Psoas muscle (tissue), 8 donors: Measurements from ENCODE around the gene IFNGR1. TPM values are rescaled to one million over a fixed set of nuclear protein-coding genes. Genes with fewer than 3 reads are reported as not detected.
"Not testable (repeated sequence)": the region's sequence is repeated elsewhere in the genome, so short reads cannot be mapped to it uniquely, and the experiment has no call there.

Experiments
- ATAC-seq, 4 donors: fragments of 200-7000 bp; cut with Tn5 transposase; one replicate each; pipeline ENCODE4 v1.9.1; 2020; ENCODE audit warnings: moderate library complexity in 3 of 4, mild to moderate bottlenecking in 2 of 4
- DNase-seq, 2 donors: peaks; one replicate each; pipeline ENCODE4 v3.0.0-alpha.2; 2020
- H3K27ac ChIP-seq: fragments of 200-600 bp; one replicate; pipeline ENCODE4 v1.8.0; 2022
- H3K27me3 ChIP-seq, 3 donors: fragments of 200-600 bp in 1 of 3; one replicate each; pipeline versions ENCODE4 v1.6.1 to v1.8.0; 2013 to 2022; ENCODE audit warnings: low read length in 2 of 3, mild to moderate bottlenecking in 2 of 3, moderate library complexity in 1 of 3; ENCODE audit not compliant: insufficient read depth in 3 of 3
- H3K36me3 ChIP-seq, 2 donors: fragments of 200-600 bp in 1 of 2; one replicate each; pipeline versions ENCODE4 v1.6.1 to v1.8.0; 2013 to 2022; ENCODE audit warnings: low read depth in 1 of 2, mild to moderate bottlenecking in 1 of 2, moderate library complexity in 1 of 2; ENCODE audit not compliant: insufficient read depth in 1 of 2
- H3K4me1 ChIP-seq: fragments of 200-600 bp; one replicate; pipeline ENCODE4 v1.8.0; 2022
- H3K4me3 ChIP-seq: fragments of 200-600 bp; one replicate; pipeline ENCODE4 v1.8.0; 2022; ENCODE audit warnings: mild to moderate bottlenecking
- H3K9me3 ChIP-seq: fragments of 200-600 bp; one replicate; pipeline ENCODE4 v1.8.0; 2022
- CTCF ChIP-seq: fragments of 200-600 bp; IDR thresholded peaks from one replicate; pipeline ENCODE4 v1.8.0; 2022; ENCODE audit warnings: antibody characterized with exemption
- WGBS, 3 donors: extraction: QIAGEN DNeasy Blood & Tissue Kit; methylation state at CpG; one replicate each; pipeline versions ENCODE4 v1.1.6 to v1.1.7; 2013; 5-methylcytosine and 5-hydroxymethylcytosine counted together
- intact Hi-C, 2 donors: fragments of 100-400 bp; cut with DNase I; formaldehyde crosslinking; loops; one replicate each; pipeline versions ENCODE4 v1.11.0 to v1.14.2; 2022
- polyA plus RNA-seq, 3 donors: library from polyadenylated mRNA; stranded (reverse); fragments of 200-250 nt; gene quantifications; one replicate each; pipeline ENCODE4 v1.2.3, GENCODE V29; 2013
- total RNA-seq, 4 donors: library from RNA; stranded (reverse); fragmentation: NEBNext Ultra II Directional in 2 of 4; extraction: Animal tissue kit (Norgen Biotek cat#: 25700) in 2 of 4; gene quantifications; one replicate each; pipeline versions ENCODE4 v1.2.1 to v1.2.4, GENCODE V29; 2021 to 2023
- donor health status: healthy with polysubstance abuse.
- donor health status: DM: no; HTN: no; CAD: no; lungs with moderate emphysema.
- donor health status: Bipolar disorder and iron deficiency.
- donor health status: healthy.
- donor health status: DM: yes; HTN: yes; CAD: no.
- donor health status: DM: no; HTN: no; CAD: no.
- donor health status: DM: no; HTN: no; CAD: no.
- donor health status: DM: yes; HTN: yes; CAD: no.

The IFNGR1 gene
- total and polyA plus RNA-seq, 7 donors, result 36.9 to 122 (median 50.7) TPM

DNA sequence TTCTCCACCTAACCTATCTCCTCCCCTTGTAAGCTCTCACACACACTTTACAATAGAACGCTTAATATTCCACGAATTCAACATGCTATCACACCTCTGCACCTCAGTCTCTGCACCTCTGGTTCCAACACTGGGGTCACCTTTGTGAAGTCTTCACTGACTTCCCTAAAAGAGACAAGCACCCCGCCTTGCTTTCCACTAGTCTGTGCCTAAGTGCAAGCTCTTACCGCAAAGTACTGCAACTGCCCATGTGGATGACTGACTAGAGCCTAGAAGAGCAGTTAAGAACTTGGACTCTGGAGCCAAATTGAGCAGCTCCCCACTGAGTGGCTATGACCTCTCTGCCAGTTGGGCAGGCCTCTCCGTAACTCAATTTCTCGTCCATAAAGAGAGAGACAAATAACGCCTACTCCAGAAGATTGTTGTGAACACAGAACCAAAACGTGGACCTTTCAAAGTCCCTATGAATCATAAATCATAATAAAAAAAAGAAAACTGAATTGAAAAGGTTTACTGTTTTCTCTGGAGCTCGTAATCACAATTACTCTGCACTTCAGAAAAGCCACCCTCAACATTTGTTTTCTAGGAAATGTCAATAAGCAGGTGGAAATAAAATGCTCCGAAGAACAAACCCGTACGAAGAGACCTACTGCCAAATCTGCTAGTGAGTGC lies 1.2 kb downstream of the IFNGR1 start:
- intact Hi-C loops, result loop anchor here (10.0 kb wide), 1 partner anchor 647 kb away; the partner anchor contains the start of gene TNFAIP3 (in 2 of the 2)
- Histone ChIP-seq H3K4me1 (peaks cover 56% of the 10 kb centered on the region), H3K9me3 (no peaks in the 10 kb centered on the region), H3K27ac (peak overlapping the region; percentile 100), H3K36me3 (no peaks in the 10 kb centered on the region), H3K27me3 (no peaks in the 10 kb centered on the region), H3K4me3 (peak overlapping the region; percentile 93)
- ATAC-seq, result peak; percentile 21 to 55 (median 32)
- DNase-seq, result peak in 1 of 2 donors; percentile 59
- WGBS, 3 donors, result 16 to 19% (median 16%) methylated on average over 12 of the region's 12 CpGs
- no peak for TF ChIP-seq CTCF

DNA sequence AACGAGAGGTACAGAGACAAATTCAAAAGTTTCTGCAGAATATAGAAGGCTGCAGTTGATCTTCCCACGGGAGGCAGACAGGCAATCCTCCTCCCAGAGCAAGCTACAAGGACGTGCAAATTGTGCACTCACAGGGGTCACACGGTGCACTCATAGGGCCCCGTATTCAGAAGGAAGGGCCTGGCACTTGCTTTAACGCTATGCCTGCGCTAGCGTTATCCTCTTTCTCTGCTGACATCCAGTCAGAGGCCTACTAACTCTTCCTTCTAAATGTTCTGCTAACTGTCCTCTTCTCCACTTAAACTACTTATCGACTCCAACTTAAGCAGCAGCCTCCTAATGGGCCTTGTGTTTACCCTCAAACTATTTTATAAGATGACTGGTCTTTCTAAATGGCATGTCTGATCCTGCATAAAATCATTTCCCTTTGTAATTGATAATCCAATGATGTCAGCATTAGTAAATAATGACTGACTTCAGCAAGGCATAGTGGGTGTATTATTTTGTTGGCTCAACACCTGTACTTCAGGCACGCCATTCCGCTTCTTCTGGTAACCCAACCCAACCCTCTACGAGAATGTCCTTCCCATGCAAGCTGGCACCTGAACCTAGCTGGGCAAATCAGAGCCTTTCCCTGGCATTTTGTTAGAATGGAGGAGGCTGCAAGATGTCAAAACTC lies 2.2 kb downstream of the IFNGR1 start:
- intact Hi-C loops, result loop anchor here (10.0 kb wide), 1 partner anchor 648 kb away; the partner anchor contains the start of gene TNFAIP3 (in 2 of the 2)
- H3K27ac ChIP-seq, result peak overlapping the region; percentile 100
- DNase-seq, result no peak
- peak overlapping the region; percentile 93 for H3K4me3 ChIP-seq
- H3K36me3 ChIP-seq, result no peaks in the 10 kb centered on the region
- H3K27me3 ChIP-seq, result no peaks in the 10 kb centered on the region
- peak in 3 of 4 donors; percentile 9 to 28 (median 24) for ATAC-seq
- peaks cover 65% of the 10 kb centered on the region for H3K4me1 ChIP-seq
- H3K9me3 ChIP-seq, result no peaks in the 10 kb centered on the region
- 32 to 47% (median 36%) methylated on average over 12 of the region's 12 CpGs for WGBS, 3 donors
- no peak for TF ChIP-seq CTCF

GRCh38 chr6:137216106-137216505 lies 3.1 kb downstream of the IFNGR1 start:
- no peaks in the 10 kb centered on the region for H3K36me3 ChIP-seq
- TF ChIP-seq CTCF, result no peak
- no peaks in the 10 kb centered on the region for H3K9me3 ChIP-seq
- no peaks in the 10 kb centered on the region for H3K27me3 ChIP-seq
- peaks cover 74% of the 10 kb centered on the region for H3K4me1 ChIP-seq
- ATAC-seq (no peak), DNase-seq (no peak)
- H3K4me3 ChIP-seq, result peak overlapping the region; percentile 93
- intact Hi-C loops, result loop anchor here (10.0 kb wide), 1 partner anchor 649 kb away; the partner anchor contains the start of gene TNFAIP3 (in 2 of the 2)
- H3K27ac ChIP-seq, result peak overlapping the region; percentile 100

GRCh38 chr6:137215630-137216029 lies 3.6 kb downstream of the IFNGR1 start:
- peak overlapping the region; percentile 100 for H3K27ac ChIP-seq
- not testable (repeated sequence) for ATAC-seq, H3K36me3 ChIP-seq, H3K9me3 ChIP-seq, DNase-seq, H3K27me3 ChIP-seq
- peaks cover 79% of the 10 kb centered on the region for H3K4me1 ChIP-seq
- WGBS, 3 donors, result 84 to 93% (median 92%) methylated on average over 3 of the region's 3 CpGs
- intact Hi-C loops, result loop anchor here (10.0 kb wide), 1 partner anchor 649 kb away; the partner anchor contains the start of gene TNFAIP3 (in 2 of the 2)
- H3K4me3 ChIP-seq, result peak overlapping the region; percentile 93

- DNase-seq, result no peak
- H3K4me1 ChIP-seq, result peaks cover 81% of the 10 kb centered on the region
- no peaks in the 10 kb centered on the region for H3K36me3 ChIP-seq
- TF ChIP-seq CTCF, result no peak
- H3K27ac ChIP-seq, result no peak overlapping the region
- no peaks in the 10 kb centered on the region for H3K27me3 ChIP-seq
- intact Hi-C loops, result loop anchor here (10.0 kb wide), 1 partner anchor 650 kb away; the partner anchor contains the start of gene TNFAIP3 (in 2 of the 2)
- WGBS, 3 donors, result 78 to 86% (median 79%) methylated on average over 3 of the region's 3 CpGs
- no peaks in the 10 kb centered on the region for H3K9me3 ChIP-seq
- ATAC-seq, result no peak
- peak overlapping the region; percentile 37 for H3K4me3 ChIP-seq
Observed at GRCh38 chr6:137214931-137215330, 4.3 kb downstream of the IFNGR1 start.
